ENCODE results near the gene ANKRD52.
"Not testable (repeated sequence)": the region's sequence is repeated elsewhere in the genome, so short reads cannot be mapped to it uniquely, and the experiment has no call there.

ANKRD52 gene

DNA sequence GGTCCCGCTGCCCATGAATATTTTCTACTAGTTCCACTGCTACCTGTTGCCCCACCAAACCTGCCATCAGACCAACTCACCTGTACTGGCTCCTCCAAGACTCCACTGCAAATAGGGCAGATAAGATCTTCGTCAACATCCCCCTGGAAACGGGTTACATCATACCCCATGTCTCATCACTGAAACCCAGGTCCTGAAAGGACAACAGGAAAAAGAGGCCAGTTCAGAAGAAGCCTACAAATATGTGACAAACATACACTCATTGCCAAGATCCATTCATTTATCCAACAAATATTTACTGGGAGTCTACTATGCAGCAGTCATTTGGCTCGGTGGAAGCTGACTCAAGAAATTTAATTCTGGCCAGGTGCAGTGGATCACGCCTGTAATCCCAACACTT is 44.3 kb downstream of the ANKRD52 start:
- DNase-seq, result no peak

DNA sequence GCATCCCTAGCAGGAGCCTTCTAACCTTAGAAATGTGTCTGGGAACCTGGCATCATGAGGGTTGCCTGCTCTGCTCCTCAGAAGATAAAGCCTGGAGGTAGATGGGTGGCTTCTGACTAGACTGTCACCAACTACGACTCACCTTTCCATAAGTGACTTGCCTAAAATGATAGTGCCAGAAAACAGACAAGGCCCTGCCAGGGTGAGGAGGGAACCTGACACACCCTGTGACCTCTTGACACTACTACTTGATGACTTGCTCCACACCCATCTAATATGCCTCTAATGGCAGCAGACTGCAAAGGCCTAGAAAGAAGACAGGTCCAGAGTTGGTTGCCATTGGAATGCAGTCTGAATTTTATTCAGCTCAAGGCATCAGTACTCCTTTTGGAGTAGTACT is 45.8 kb downstream of the ANKRD52 start:
- no peak for DNase-seq

GRCh38 chr12:56208006-56208405 is 50.2 kb downstream of the ANKRD52 start:
- no peak for DNase-seq

GRCh38 chr12:56206452-56207166 is 51.6 kb downstream of the ANKRD52 start:
- peak in 18 of 56 donors; percentile 1 to 54 (median 11) for DNase-seq

- no peak for DNase-seq
Measured at GRCh38 chr12:56205445-56205844, 52.7 kb downstream of the ANKRD52 start.

- DNase-seq, result no peak
Measured at GRCh38 chr12:56204275-56204674, 53.9 kb downstream of the ANKRD52 start.

DNA sequence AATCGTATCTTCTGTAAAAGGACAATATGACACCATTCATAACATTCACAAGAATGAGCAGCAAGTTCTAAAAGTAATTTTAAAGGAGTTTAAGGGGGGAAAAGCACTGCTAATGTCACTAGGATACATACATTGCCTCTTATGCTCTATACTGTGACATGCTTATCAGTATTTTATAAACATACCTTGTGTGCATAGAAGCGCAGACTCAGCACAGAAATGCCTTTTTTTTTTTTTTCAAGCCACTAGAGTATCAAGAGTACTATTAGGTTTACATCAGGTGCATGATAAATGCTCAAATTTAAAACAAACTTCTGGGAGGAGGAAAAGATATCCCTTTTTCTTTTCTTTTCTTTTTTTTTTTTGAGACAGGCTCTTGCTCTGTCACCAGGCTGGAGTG is 55.3 kb downstream of the ANKRD52 start:
- no peak for DNase-seq

- DNase-seq, result no peak
Measured at GRCh38 chr12:56202366-56202765, 55.8 kb downstream of the ANKRD52 start.

- DNase-seq, result no peak
Measured at GRCh38 chr12:56198836-56199235, 59.3 kb downstream of the ANKRD52 start.

DNA sequence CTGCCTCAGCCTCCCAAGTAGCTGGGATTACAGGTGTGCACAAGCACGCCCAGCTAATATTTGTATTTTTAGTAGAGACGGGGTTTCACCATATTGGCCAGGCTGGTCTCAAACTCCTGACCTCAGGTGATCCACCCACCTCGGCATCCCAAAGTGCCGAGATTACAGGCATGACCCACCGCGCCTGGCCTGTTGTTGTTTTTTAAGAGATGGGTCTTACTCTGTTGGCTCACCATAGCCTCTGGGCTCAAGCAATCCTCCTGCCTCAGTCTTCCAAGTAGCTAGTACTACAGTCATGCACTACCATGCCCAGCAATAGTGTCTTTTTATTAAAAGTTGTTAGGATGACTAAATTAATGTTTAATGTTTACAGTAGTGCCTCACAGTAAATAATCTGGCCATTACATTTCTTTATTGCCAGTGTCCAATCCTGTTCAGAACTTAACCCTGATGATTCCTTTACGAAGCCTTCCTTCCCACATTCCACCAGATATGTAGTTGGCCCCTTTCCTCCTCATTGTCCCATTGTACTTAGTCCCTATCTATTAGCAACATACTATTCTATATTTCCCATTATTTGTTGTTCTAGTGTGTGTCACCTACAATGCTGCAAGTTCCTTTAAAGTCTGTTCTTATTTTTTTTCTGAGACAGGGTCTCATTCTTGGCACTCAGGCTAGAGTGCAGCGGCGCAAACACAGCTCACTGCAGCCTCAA is 60.1 kb downstream of the ANKRD52 start:
- DNase-seq, result no peak

DNA sequence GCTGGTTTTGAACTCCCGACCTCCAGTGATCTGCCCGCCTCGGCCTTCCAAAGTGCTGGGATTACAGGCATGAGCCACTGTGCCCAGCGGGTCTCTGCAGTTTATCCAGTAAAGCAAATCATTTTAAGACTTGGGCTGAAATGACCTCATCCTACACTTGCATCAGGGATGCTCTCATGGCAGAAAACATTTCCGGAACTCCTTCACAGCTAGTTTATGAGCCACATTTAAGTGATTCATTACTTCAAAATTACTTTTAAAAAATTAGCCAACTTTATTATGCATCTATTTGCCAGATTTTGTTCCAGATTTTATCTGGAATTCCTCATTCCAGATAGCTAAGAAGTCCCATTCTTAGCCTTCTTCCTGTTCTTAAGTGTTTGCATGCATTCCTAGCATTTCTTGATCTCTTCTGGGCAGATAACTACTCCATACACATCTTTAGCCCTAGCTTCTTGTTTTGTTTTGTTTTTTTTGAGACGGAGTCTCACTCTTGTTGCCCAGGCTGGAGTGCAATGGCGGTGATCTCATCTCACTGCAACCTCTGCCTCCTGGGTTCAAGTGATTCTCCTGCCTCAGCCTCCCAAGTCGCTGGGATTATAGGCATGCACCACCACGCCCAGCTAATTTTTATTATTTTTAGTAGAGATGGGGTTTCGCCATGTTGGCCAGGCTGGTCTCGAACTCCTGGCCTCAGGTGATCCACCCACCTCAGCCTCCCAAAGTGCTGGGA is 61.2 kb downstream of the ANKRD52 start:
- not testable (repeated sequence) for DNase-seq

- DNase-seq, result peak in 40 of 56 donors; percentile 1 to 80 (median 20)
Measured at GRCh38 chr12:56193025-56193578, 65.1 kb downstream of the ANKRD52 start.

- no peak for DNase-seq
Measured at GRCh38 chr12:56192582-56192981, 65.6 kb downstream of the ANKRD52 start.

DNA sequence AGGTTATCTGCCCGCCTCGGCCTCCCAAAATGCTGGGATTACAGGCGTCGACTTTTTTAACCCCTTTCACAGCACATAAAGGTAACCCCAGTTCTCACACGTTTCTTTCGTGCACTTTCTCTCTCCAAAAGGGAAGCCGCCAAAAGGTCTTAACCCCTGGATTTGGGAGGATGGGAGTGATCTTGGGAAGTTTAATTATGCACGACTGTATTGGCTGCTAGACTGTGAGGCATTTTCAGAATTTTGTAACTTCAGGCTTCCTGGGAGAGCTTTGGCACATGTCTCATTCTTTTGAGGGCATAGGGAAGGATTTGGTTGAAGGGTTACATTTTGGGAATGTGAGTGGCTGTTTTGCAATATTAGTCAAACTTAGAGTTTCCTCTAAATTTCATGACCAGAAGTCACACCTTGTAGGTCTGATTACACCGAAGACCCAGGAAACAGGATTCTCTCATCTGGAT is 67.5 kb downstream of the ANKRD52 start:
- DNase-seq, result peak in 2 of 56 donors; percentile 9 to 35

GRCh38 chr12:56189918-56190694 is 68.1 kb downstream of the ANKRD52 start:
- DNase-seq, result peak in 55 of 56 donors; percentile 14 to 89 (median 64)

- peak in 55 of 56 donors; percentile 15 to 84 (median 67) for DNase-seq
Measured at GRCh38 chr12:56189099-56189917, 68.9 kb downstream of the ANKRD52 start, which contains the start of gene SMARCC2. SMARCC2 (minus strand) TSS chr12:56189483; CDS start chr12:56189461, 22 bp downstream.

GRCh38 chr12:56188778-56189098 is 69.4 kb downstream of the ANKRD52 start:
- peak in 6 of 56 donors; percentile 4 to 57 (median 32) for DNase-seq

DNA sequence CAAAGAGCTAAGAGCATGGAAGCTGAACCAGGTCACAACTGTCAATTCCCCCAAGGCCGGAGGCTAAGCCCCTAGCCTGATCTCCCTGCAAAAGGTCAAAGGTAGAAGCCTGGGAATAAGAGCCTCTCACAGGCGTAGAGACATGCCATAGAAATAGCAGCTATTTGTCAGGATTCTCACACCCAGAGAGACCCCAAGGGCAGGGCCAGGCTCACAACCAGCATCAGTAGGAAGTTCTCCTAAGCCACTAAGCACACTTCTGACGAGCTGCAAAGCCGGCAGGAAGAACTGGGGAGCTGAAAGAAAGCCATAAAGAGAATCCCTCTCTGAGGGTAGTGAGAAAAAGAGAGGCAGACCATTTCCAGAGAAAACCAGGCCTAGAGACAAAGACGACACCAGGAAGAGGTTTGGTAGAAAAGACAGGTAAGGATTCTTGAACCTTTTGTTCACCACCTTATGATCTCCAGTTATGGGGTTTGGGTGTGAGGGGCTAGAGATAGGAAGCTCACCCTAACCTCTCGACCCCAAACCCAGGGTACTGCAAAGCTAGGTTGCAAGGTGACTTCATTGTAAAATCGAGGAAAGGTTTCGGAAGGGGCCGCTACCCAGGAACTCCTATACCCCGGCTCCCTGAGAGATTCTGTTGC is 69.9 kb downstream of the ANKRD52 start:
- DNase-seq, result peak in 2 of 56 donors; percentile 8 to 30

Data from amygdala (tissue), 56 donors.